Measurements from ENCODE around the gene TCOF1. TPM values are rescaled to one million over a fixed set of nuclear protein-coding genes. Genes with fewer than 3 reads are reported as not detected.

The TCOF1 gene
- total RNA-seq, 4 donors from 2014 or later: 27.4 to 46.0 (median 36.3) TPM

DNA sequence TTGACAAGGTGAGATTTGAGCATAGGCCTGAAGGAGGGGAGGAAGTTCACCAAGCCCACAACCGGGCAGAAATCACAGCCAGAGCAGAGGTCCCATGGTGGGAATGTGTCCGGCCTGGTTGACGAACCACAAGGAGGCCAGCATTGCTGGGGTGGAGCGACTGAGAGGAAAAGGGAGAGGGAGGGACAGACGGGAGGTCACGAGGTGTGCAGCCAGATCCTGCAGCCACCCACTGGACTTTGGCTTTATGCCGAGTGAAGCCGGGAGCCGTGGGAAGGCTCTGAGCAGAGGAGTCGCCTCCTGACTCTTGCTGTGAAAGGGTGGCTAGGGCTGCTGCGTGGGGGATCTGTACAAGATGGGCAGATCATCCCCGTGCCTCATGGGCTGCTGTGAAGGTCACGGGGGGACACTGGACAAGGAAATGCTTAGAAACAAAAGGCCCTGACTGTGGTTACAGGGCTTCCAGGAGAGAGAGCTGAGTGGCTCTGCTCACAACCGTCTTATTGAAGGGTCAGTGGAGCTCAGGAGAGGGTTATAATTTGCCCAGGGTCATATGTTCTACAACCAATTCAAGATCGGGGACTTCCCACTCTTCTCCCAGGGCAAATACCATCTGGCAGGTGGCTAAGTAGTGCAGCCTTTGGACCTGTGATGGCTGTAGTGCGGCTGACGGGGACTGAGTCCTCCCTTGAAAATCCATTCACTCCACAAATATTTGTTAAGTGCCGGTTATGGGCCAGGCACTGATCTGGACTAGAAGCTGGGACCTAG lies 70.8 kb downstream of the TCOF1 start:
- DNase-seq (ENCODE audit: extremely low spot score): no peak
- no peak overlapping the region for H3K4me3 ChIP-seq
- H3K4me1 ChIP-seq: peaks cover 6 to 9% (median 8%) of the 10 kb centered on the region in 4 donors
- intact Hi-C loops (cut with DNase I): no loop called here
- peak overlapping the region in 2 of 4 donors; percentile 23 to 25 for H3K27ac ChIP-seq (replicated peaks in 1 of 4)
- TF ChIP-seq POLR2AphosphoS5 (IDR thresholded peaks at IDR 0.05) (peak in 1 of 2 donors; percentile 25), POLR2A (IDR thresholded peaks at IDR 0.05; ENCODE audit: low read depth) (no peak)
- WGBS: 70% methylated on average over 15 of the region's 18 CpGs
- no peaks in the 10 kb centered on the region for H3K36me3 ChIP-seq
- H3K9me3 ChIP-seq: no peaks in the 10 kb centered on the region
- no peaks in the 10 kb centered on the region for H3K27me3 ChIP-seq

DNA sequence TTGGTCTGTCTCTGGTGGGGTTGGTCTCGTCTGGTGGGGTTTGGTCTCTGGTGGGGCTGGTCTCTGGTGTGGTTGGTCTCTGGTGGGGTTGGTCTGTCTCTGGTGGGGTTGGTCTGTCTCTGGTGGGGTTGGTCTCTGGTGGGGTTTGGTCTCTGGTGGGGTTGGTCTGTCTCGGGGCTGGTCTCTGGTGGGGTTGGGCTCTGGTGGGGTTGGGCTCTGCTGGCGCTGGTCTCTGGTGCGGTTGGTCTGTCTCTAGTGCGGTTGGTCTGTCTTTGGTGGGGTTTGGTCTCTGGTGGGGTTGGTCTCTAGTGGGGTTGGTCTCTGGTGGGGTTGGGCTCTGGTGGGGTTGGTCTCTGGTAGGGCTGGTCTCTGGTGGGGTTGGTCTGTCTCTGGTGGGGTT lies 71.5 kb downstream of the TCOF1 start:
- no peak overlapping the region for H3K4me3 ChIP-seq
- peak overlapping the region in 1 of 4 donors; percentile 23 for H3K27ac ChIP-seq (replicated peaks in 1 of 4)
- no peaks in the 10 kb centered on the region for H3K36me3 ChIP-seq
- no peak for DNase-seq (ENCODE audit: extremely low spot score)
- no peak for TF ChIP-seq EP300 (IDR thresholded peaks at IDR 0.05)
- intact Hi-C loops (cut with DNase I): no loop called here
- H3K4me1 ChIP-seq: peaks cover 6 to 9% (median 8%) of the 10 kb centered on the region in 4 donors
- no peaks in the 10 kb centered on the region for H3K27me3 ChIP-seq
- H3K9me3 ChIP-seq: no peaks in the 10 kb centered on the region
- 96% methylated on average over 4 of the region's 5 CpGs for WGBS

DNA sequence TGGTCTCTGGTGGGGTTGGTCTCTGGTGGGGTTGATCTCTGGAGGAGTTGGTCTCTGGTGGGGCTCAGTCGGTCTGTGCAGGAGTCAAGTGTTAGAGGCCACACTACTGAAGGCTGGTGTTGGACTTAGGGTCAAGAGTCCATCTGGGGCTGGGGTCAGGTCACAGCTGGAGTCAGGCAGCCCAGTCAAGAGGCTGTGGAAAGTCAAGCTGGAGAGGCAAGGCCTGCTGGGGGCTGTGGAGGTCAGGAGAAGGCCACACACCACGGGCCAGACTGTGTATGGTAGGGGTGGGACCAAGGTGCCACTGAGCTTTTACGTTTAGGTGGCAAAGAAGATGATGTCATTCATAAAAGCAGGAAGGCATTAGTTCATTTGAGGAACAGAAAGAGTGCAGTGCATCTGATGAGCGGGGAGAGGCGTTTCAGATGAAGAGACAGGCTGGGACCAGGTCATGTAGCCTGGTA lies 71.9 kb downstream of the TCOF1 start:
- Histone ChIP-seq H3K9me3 (no peaks in the 10 kb centered on the region), H3K4me1 (peaks cover 6 to 9% (median 8%) of the 10 kb centered on the region in 4 donors), H3K27ac (replicated peaks in 1 of 4) (no peak overlapping the region), H3K4me3 (no peak overlapping the region), H3K36me3 (no peaks in the 10 kb centered on the region), H3K27me3 (no peaks in the 10 kb centered on the region)
- TF ChIP-seq, protein P1, sequence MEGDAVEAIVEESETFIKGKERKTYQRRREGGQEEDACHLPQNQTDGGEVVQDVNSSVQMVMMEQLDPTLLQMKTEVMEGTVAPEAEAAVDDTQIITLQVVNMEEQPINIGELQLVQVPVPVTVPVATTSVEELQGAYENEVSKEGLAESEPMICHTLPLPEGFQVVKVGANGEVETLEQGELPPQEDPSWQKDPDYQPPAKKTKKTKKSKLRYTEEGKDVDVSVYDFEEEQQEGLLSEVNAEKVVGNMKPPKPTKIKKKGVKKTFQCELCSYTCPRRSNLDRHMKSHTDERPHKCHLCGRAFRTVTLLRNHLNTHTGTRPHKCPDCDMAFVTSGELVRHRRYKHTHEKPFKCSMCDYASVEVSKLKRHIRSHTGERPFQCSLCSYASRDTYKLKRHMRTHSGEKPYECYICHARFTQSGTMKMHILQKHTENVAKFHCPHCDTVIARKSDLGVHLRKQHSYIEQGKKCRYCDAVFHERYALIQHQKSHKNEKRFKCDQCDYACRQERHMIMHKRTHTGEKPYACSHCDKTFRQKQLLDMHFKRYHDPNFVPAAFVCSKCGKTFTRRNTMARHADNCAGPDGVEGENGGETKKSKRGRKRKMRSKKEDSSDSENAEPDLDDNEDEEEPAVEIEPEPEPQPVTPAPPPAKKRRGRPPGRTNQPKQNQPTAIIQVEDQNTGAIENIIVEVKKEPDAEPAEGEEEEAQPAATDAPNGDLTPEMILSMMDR (IDR thresholded peaks at IDR 0.05): no peak
- no peak for TF ChIP-seq POLR2AphosphoS5 (IDR thresholded peaks at IDR 0.05)
- no peak for TF ChIP-seq EP300 (IDR thresholded peaks at IDR 0.05)
- TF ChIP-seq POLR2A (IDR thresholded peaks at IDR 0.05; ENCODE audit: low read depth): no peak
- intact Hi-C loops (cut with DNase I): no loop called here
- DNase-seq (ENCODE audit: extremely low spot score): no peak
- WGBS: 75% methylated on average over 5 of the region's 5 CpGs

DNA sequence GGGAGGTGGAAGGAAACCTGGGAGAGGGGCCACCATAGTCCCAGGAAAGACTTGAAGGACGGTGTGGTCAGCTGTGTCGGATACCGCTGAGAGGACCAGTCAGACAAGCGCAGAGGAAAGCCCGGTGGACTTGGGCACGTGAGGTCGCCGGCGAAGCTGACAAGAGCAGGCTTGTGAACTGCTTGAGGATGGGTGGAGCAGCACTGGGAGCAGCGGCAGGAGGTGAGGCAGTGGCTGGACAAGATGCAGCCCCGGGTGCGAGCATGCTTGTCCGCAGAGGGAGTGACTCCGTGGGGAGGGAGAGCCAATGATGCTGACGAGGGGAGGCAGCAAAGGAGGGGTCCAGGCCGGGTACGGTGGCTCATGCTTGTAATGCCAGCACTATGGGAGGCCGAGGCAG lies 73.6 kb downstream of the TCOF1 start:
- intact Hi-C loops (cut with DNase I): no loop called here
- H3K27me3 ChIP-seq: no peaks in the 10 kb centered on the region
- TF ChIP-seq EP300 (IDR thresholded peaks at IDR 0.05) (no peak), POLR2AphosphoS5 (IDR thresholded peaks at IDR 0.05) (no peak), POLR2A (IDR thresholded peaks at IDR 0.05; ENCODE audit: low read depth) (no peak)
- TF ChIP-seq, protein P1 (IDR thresholded peaks at IDR 0.05): no peak
- no peaks in the 10 kb centered on the region for H3K36me3 ChIP-seq
- no peak overlapping the region for H3K4me3 ChIP-seq
- H3K9me3 ChIP-seq: no peaks in the 10 kb centered on the region
- DNase-seq (ENCODE audit: extremely low spot score): no peak
- H3K4me1 ChIP-seq: peaks cover 9 to 12% (median 11%) of the 10 kb centered on the region in 4 donors
- H3K27ac ChIP-seq (replicated peaks in 1 of 4): no peak overlapping the region
- WGBS: 92% methylated on average over 18 of the region's 18 CpGs

DNA sequence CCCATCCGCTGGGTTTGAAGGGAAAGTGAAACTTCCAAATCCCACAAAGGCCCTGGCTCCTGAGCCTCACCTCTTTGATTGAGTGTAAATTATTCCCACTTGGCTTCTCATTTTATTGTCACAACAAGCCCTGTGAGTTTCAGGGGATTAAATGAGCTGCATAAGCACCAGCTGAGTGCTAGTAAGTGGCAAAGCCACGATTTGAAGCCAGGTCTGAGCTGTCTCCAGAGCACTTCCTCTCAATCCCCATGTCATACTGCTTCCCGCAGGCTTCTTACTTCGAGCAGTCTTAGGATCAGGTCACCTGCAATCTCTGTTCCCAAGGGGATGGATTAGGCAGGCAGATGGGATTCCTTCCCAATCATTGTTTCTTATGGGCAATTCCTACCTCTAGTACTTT lies 74.1 kb downstream of the TCOF1 start:
- 70% methylated on average over 4 of the region's 4 CpGs for WGBS
- Histone ChIP-seq H3K27ac (replicated peaks in 1 of 4) (peak overlapping the region in 1 of 4 donors; percentile 18), H3K4me1 (peaks cover 11 to 18% (median 14%) of the 10 kb centered on the region in 4 donors), H3K4me3 (no peak overlapping the region), H3K9me3 (no peaks in the 10 kb centered on the region), H3K36me3 (no peaks in the 10 kb centered on the region), H3K27me3 (no peaks in the 10 kb centered on the region)
- intact Hi-C loops (cut with DNase I): no loop called here
- DNase-seq (ENCODE audit: extremely low spot score): no peak
- no peak for TF ChIP-seq POLR2AphosphoS5 (IDR thresholded peaks at IDR 0.05)
- no peak for TF ChIP-seq EP300 (IDR thresholded peaks at IDR 0.05)
- no peak for TF ChIP-seq POLR2A (IDR thresholded peaks at IDR 0.05; ENCODE audit: low read depth)

DNA sequence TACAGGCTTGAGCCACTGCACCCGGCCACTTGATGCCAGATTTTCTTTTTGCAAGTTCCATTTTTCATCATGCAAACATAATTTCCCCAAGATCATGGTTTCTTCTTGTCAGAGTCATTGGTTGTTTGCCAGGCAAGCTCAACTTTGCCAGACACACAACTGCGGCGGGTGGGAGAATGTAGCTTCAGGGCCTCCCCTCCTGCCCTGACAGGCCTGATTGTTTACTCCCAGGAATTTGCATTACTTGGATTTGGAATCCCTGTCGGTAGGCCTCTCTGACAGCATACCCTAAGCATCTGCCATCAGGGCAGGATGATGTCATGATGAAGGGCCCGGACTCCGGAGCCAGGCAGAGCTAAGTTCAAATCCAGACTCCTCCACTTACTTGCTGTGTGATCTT lies 77.0 kb downstream of the TCOF1 start:
- H3K27ac ChIP-seq (replicated peaks in 1 of 4): no peak overlapping the region
- TF ChIP-seq EP300 (IDR thresholded peaks at IDR 0.05) (no peak), POLR2A (IDR thresholded peaks at IDR 0.05; ENCODE audit: low read depth) (no peak), POLR2AphosphoS5 (IDR thresholded peaks at IDR 0.05) (no peak)
- TF ChIP-seq, protein P1 (IDR thresholded peaks at IDR 0.05): no peak
- no peak for DNase-seq (ENCODE audit: extremely low spot score)
- no peaks in the 10 kb centered on the region for H3K9me3 ChIP-seq
- intact Hi-C loops (cut with DNase I): no loop called here
- no peaks in the 10 kb centered on the region for H3K27me3 ChIP-seq
- H3K4me3 ChIP-seq: no peak overlapping the region
- H3K4me1 ChIP-seq: peaks cover 2 to 8% (median 7%) of the 10 kb centered on the region in 4 donors
- no peaks in the 10 kb centered on the region for H3K36me3 ChIP-seq
- WGBS: 24% methylated on average over 5 of the region's 6 CpGs

All from esophagus muscularis mucosa (tissue), 4 donors.